Measurements from ENCODE around the gene TMEM97. TPM values are rescaled to one million over a fixed set of nuclear protein-coding genes. Genes with fewer than 3 reads are reported as not detected.

Gene TMEM97
- 1 to 10 TPM; 5.1 to 7.2 (median 6.6) TPM for total RNA-seq

GRCh38 chr17:28318759-28319597 is at the start of gene TMEM97:
Gene TMEM97 (plus strand): TSS chr17:28319200. CDS start chr17:28319240, 40 bp downstream.
- Histone ChIP-seq H3K27me3 (no peaks in the 10 kb centered on the region), H3K4me3 (peak within 1 kb of the TSS; percentile 64 to 88 (median 71)), H3K4me1 (peaks cover 16 to 19% of the 10 kb centered on the region in 2 donors), H3K27ac (peak within 1 kb of the TSS; percentile 79 to 91 (median 85)), H3K9me3 (no peaks in the 10 kb centered on the region), H3K36me3 (no peaks in the 10 kb centered on the region)
- in situ Hi-C loops (cut with MboI; ENCODE audit: low sequenced_read_pairs in 4 of 4) (no loop called here), intact Hi-C loops (cut with DNase I; ENCODE audit: low total_unique reads) (loop anchor here (1.0 kb wide), 2 partner anchors 16 to 38 kb away; partner anchors contain the start of genes IFT20, POLDIP2 and TNFAIP1)
- peak; percentile 97 to 99 for ATAC-seq
- peak; percentile 97 for DNase-seq
- TF ChIP-seq, protein P1, sequence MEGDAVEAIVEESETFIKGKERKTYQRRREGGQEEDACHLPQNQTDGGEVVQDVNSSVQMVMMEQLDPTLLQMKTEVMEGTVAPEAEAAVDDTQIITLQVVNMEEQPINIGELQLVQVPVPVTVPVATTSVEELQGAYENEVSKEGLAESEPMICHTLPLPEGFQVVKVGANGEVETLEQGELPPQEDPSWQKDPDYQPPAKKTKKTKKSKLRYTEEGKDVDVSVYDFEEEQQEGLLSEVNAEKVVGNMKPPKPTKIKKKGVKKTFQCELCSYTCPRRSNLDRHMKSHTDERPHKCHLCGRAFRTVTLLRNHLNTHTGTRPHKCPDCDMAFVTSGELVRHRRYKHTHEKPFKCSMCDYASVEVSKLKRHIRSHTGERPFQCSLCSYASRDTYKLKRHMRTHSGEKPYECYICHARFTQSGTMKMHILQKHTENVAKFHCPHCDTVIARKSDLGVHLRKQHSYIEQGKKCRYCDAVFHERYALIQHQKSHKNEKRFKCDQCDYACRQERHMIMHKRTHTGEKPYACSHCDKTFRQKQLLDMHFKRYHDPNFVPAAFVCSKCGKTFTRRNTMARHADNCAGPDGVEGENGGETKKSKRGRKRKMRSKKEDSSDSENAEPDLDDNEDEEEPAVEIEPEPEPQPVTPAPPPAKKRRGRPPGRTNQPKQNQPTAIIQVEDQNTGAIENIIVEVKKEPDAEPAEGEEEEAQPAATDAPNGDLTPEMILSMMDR (IDR thresholded peaks at IDR 0.05 in 4 of 5, conservative IDR thresholded peaks at IDR 0.05 in 1 of 5): peak in 4 of 5 experiments; percentile 8 to 24 (median 16)
- TF ChIP-seq POLR2A (IDR thresholded peaks at IDR 0.05): peak; percentile 58 to 59

DNA sequence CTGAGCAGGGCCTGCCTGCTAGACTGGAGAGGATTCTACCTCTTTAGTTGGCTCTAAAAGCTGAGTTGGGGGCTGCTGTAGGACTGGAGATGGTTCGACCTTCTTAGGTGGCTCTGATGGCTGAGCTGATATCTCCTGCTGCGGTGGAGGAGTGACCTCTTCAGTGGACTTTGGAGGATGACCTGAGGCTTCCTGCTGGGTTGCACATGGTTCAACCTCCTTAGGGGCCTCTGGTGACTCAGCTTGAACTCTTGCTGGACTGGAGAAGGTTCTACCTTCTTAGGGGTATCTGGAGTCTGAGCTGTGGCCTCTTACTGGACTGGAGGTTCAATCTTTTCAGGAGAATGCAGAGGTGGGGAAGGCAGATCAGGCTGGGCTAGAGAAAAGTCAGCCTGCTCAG is 48.9 kb upstream of the TMEM97 start:
- no peak overlapping the region for H3K27ac ChIP-seq
- H3K4me3 ChIP-seq: no peak overlapping the region
- intact Hi-C loops (cut with DNase I; ENCODE audit: low total_unique reads) (no loop called here), in situ Hi-C loops (cut with MboI; ENCODE audit: low sequenced_read_pairs in 4 of 4) (no loop called here)
- ATAC-seq (no peak), DNase-seq (no peak)
- TF ChIP-seq, protein P1 (IDR thresholded peaks at IDR 0.05 in 4 of 5, conservative IDR thresholded peaks at IDR 0.05 in 1 of 5): no peak
- TF ChIP-seq POLR2A (IDR thresholded peaks at IDR 0.05): no peak
- no peaks in the 10 kb centered on the region for H3K27me3 ChIP-seq
- no peaks in the 10 kb centered on the region for H3K36me3 ChIP-seq
- H3K4me1 ChIP-seq: no peaks in the 10 kb centered on the region
- H3K9me3 ChIP-seq: no peaks in the 10 kb centered on the region

- intact Hi-C loops (cut with DNase I; ENCODE audit: low total_unique reads): no loop called here
- Histone ChIP-seq H3K27me3 (no peaks in the 10 kb centered on the region), H3K4me1 (no peaks in the 10 kb centered on the region), H3K4me3 (no peak overlapping the region), H3K9me3 (no peaks in the 10 kb centered on the region), H3K27ac (no peak overlapping the region), H3K36me3 (no peaks in the 10 kb centered on the region)
- in situ Hi-C loops (cut with MboI; ENCODE audit: low sequenced_read_pairs in 4 of 4): no loop called here
- DNase-seq (no peak), ATAC-seq (no peak)
- TF ChIP-seq, protein P1 (IDR thresholded peaks at IDR 0.05 in 4 of 5, conservative IDR thresholded peaks at IDR 0.05 in 1 of 5): no peak
- TF ChIP-seq POLR2A (IDR thresholded peaks at IDR 0.05): no peak
These were observed 48.1 kb upstream of the TMEM97 start for GRCh38 chr17:28270926-28271325.

GRCh38 chr17:28271431-28271830 is 47.6 kb upstream of the TMEM97 start:
- Histone ChIP-seq H3K27ac (no peak overlapping the region), H3K9me3 (no peaks in the 10 kb centered on the region), H3K27me3 (no peaks in the 10 kb centered on the region), H3K4me1 (no peaks in the 10 kb centered on the region), H3K4me3 (no peak overlapping the region), H3K36me3 (no peaks in the 10 kb centered on the region)
- in situ Hi-C loops (cut with MboI; ENCODE audit: low sequenced_read_pairs in 4 of 4) (no loop called here), intact Hi-C loops (cut with DNase I; ENCODE audit: low total_unique reads) (no loop called here)
- DNase-seq (no peak), ATAC-seq (no peak)
- TF ChIP-seq POLR2A (IDR thresholded peaks at IDR 0.05): no peak
- TF ChIP-seq, protein P1 (IDR thresholded peaks at IDR 0.05 in 4 of 5, conservative IDR thresholded peaks at IDR 0.05 in 1 of 5): no peak
